Erythroblast (primary cell): ENCODE measurements around the gene MYCBPAP.

Experiments used
- GATA1 ChIP-seq: IDR thresholded peaks from 2 replicates; pipeline ENCODE4 v1.6.1; 2011; ENCODE audit warnings: low read depth, mild to moderate bottlenecking, control low read depth, low read length, moderate library complexity
- POLR2A ChIP-seq: IDR thresholded peaks from 2 replicates; pipeline ENCODE4 v1.6.1; 2011; ENCODE audit warnings: mild to moderate bottlenecking, low read length

- TF ChIP-seq POLR2A (no peak), GATA1 (no peak)
Measured at GRCh38 chr17:50469208-50469605, 39.0 kb upstream of the MYCBPAP start.
